HEK293 (cell line): ENCODE measurements around the gene MGST1.

ENCODE experiments used
- BCL11A ChIP-seq: fragments of 450-650 bp; formaldehyde crosslinking; IDR thresholded peaks from 2 replicates; pipeline ENCODE4 v1.5.1; 2016; ENCODE audit warnings: low read depth, missing biosample characterization, missing genetic modification characterization
- CTCF ChIP-seq: fragments of 450-650 bp; formaldehyde crosslinking; IDR thresholded peaks from 2 replicates; pipeline ENCODE4 v1.5.1; 2016; ENCODE audit warnings: missing biosample characterization, missing genetic modification characterization
- IKZF3 ChIP-seq: fragments of 450-650 bp; IDR thresholded peaks from 2 replicates; pipeline ENCODE4 v1.5.0; 2018; ENCODE audit warnings: missing biosample characterization, mild to moderate bottlenecking, missing genetic modification characterization, moderate library complexity
- MZF1 ChIP-seq: fragments of 450-650 bp; formaldehyde crosslinking; IDR thresholded peaks from 2 replicates; pipeline ENCODE4 v1.5.1; 2017; ENCODE audit warnings: missing biosample characterization, missing genetic modification characterization, borderline replicate concordance
- REST ChIP-seq: fragments of 450-650 bp; formaldehyde crosslinking; IDR thresholded peaks from 2 replicates; pipeline ENCODE4 v1.5.1; 2016; ENCODE audit warnings: missing biosample characterization, missing genetic modification characterization
- TCF7L2 ChIP-seq: IDR thresholded peaks from 2 replicates; pipeline ENCODE4 v1.6.1; 2011; ENCODE audit warnings: low read depth, mild to moderate bottlenecking, inconsistent platforms, low read length, moderate library complexity, borderline replicate concordance
- ZBTB10 ChIP-seq: fragments of 450-650 bp; formaldehyde crosslinking; IDR thresholded peaks from 2 replicates; pipeline ENCODE4 v1.5.1; 2016; ENCODE audit warnings: missing biosample characterization, missing genetic modification characterization
- ZBTB21 ChIP-seq: fragments of 450-650 bp; formaldehyde crosslinking; IDR thresholded peaks from 2 replicates; pipeline ENCODE4 v1.5.1; 2017; ENCODE audit warnings: missing biosample characterization, missing genetic modification characterization
- ZNF133 ChIP-seq: fragments of 450-650 bp; formaldehyde crosslinking; IDR thresholded peaks from 2 replicates; pipeline ENCODE4 v1.5.1; 2016; ENCODE audit warnings: missing biosample characterization, missing genetic modification characterization
- ZNF146 ChIP-seq: fragments of 450-650 bp; formaldehyde crosslinking; IDR thresholded peaks from 2 replicates; pipeline ENCODE4 v1.5.1; 2016; ENCODE audit warnings: missing biosample characterization, missing genetic modification characterization
- ZNF19 ChIP-seq: fragments of 450-650 bp; formaldehyde crosslinking; IDR thresholded peaks from 2 replicates; pipeline ENCODE4; 2016; ENCODE audit warnings: missing biosample characterization, missing genetic modification characterization, low read depth
- ZNF76 ChIP-seq: fragments of 450-650 bp; formaldehyde crosslinking; IDR thresholded peaks from 2 replicates; pipeline ENCODE4; 2016; ENCODE audit warnings: low read depth, missing biosample characterization, missing genetic modification characterization, borderline replicate concordance
- TF ChIP-seq, protein P1 (sequence below): fragments of 450-650 bp; formaldehyde crosslinking; IDR thresholded peaks from 2 replicates; pipeline ENCODE4 v1.5.1; 2016; ENCODE audit warnings: missing biosample characterization, missing genetic modification characterization

DNA sequence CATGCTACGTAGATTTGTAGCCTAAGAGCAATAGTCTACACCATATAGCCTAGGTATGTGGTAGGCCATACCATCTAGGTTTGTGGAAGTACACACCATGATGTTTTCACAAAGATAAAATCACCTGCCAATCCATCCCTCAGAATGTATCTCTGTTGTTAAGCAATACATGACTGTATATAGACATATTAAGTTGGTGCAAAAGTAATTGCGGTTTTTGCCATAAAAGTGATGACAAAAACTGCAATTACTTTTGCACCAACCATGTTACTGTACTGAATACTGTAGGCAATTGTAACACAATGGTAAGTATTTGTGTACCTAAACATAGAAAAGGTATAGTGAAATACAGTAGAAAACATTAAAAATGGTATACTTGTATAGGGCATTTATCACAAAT lies 40.5 kb downstream of the MGST1 start:
- TF ChIP-seq IKZF3 (tag by site-specific recombination), result no peak
- TF ChIP-seq CTCF (tag by site-specific recombination), result no peak
- TF ChIP-seq TCF7L2, result no peak
- TF ChIP-seq ZNF76 (tag by site-specific recombination), result no peak
- no peak for TF ChIP-seq ZBTB21 (tag by site-specific recombination)
- no peak for TF ChIP-seq ZNF133 (tag by site-specific recombination)
- no peak for TF ChIP-seq ZBTB10 (tag by site-specific recombination)
- TF ChIP-seq ZNF19 (tag by site-specific recombination), result no peak
- TF ChIP-seq REST (tag by site-specific recombination), result no peak
- no peak for TF ChIP-seq BCL11A (tag by site-specific recombination)
- TF ChIP-seq MZF1, result no peak
- TF ChIP-seq, protein P1, sequence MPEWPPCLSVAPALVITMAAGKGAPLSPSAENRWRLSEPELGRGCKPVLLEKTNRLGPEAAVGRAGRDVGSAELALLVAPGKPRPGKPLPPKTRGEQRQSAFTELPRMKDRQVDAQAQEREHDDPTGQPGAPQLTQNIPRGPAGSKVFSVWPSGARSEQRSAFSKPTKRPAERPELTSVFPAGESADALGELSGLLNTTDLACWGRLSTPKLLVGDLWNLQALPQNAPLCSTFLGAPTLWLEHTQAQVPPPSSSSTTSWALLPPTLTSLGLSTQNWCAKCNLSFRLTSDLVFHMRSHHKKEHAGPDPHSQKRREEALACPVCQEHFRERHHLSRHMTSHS (tag by site-specific recombination), result no peak
- no peak for TF ChIP-seq ZNF146 (tag by site-specific recombination)
